ENCODE results near the gene PLCD3.

- TF ChIP-seq CTCF (IDR thresholded peaks at IDR 0.05; ENCODE audit: low read depth, low read length, poor library complexity, severe bottlenecking), result no peak
- no peak for TF ChIP-seq EZH2phosphoT487 (IDR thresholded peaks at IDR 0.05; ENCODE audit: borderline replicate concordance, low read length)
Observed at GRCh38 chr17:45112559-45113423, 19.5 kb downstream of the PLCD3 start.

All from DOHH2 (cell line).